Measurements from ENCODE around the gene CD6.

The CD6 gene

GRCh38 chr11:61069427-61069826, 97.9 kb downstream of the CD6 start (continued):
- no peak for TF ChIP-seq ZNF211 (tag by site-specific recombination; IDR thresholded peaks at IDR 0.05; ENCODE audit: low read depth)

Data from HEK293 (cell line).